HG03439 (cell line): ENCODE measurements around the gene SMARCC1.

ENCODE experiments used
- ATAC-seq: cut with Tn5 transposase; IDR thresholded peaks from one replicate; pipeline ENCODE4 v1.9.1; 2021; ENCODE audit warnings: mild to moderate bottlenecking, moderate library complexity; ENCODE audit not compliant: unreplicated experiment

The SMARCC1 gene

GRCh38 chr3:47705391-47705790 is 76.3 kb downstream of the SMARCC1 start:
- no peak for ATAC-seq

- ATAC-seq, result no peak
These were observed 77.5 kb downstream of the SMARCC1 start for GRCh38 chr3:47704237-47704612.

- ATAC-seq, result no peak
These were observed 80.3 kb downstream of the SMARCC1 start for GRCh38 chr3:47701388-47701787.

GRCh38 chr3:47692158-47692557 is 89.5 kb downstream of the SMARCC1 start:
- no peak for ATAC-seq

GRCh38 chr3:47688488-47688887 is 93.2 kb downstream of the SMARCC1 start:
- no peak for ATAC-seq

GRCh38 chr3:47685037-47685436 is 96.7 kb downstream of the SMARCC1 start:
- ATAC-seq, result no peak

- no peak for ATAC-seq
These were observed 100.7 kb downstream of the SMARCC1 start for GRCh38 chr3:47681016-47681415.

- ATAC-seq, result no peak
These were observed 103.0 kb downstream of the SMARCC1 start for GRCh38 chr3:47678446-47679338.

- no peak for ATAC-seq
These were observed 112.5 kb downstream of the SMARCC1 start for GRCh38 chr3:47669026-47669749.

GRCh38 chr3:47666118-47666517 is 115.6 kb downstream of the SMARCC1 start:
- no peak for ATAC-seq

GRCh38 chr3:47664519-47664918 is 117.2 kb downstream of the SMARCC1 start:
- no peak for ATAC-seq

GRCh38 chr3:47663630-47664240 is 118.0 kb downstream of the SMARCC1 start:
- no peak for ATAC-seq

GRCh38 chr3:47661121-47661752 is 120.5 kb downstream of the SMARCC1 start:
- ATAC-seq, result no peak

GRCh38 chr3:47658444-47658843 is 123.2 kb downstream of the SMARCC1 start:
- no peak for ATAC-seq

- no peak for ATAC-seq
These were observed 129.6 kb downstream of the SMARCC1 start for GRCh38 chr3:47652142-47652541.

GRCh38 chr3:47650294-47650693 is 131.4 kb downstream of the SMARCC1 start:
- ATAC-seq, result no peak

GRCh38 chr3:47647550-47647949 is 134.1 kb downstream of the SMARCC1 start:
- ATAC-seq, result no peak

- no peak for ATAC-seq
These were observed 135.3 kb downstream of the SMARCC1 start for GRCh38 chr3:47646362-47646761.

GRCh38 chr3:47645551-47645950 is 136.1 kb downstream of the SMARCC1 start:
- ATAC-seq, result no peak

- no peak for ATAC-seq
These were observed 138.6 kb downstream of the SMARCC1 start for GRCh38 chr3:47643092-47643491.

GRCh38 chr3:47641739-47642138 is 140.0 kb downstream of the SMARCC1 start:
- ATAC-seq, result no peak
